GM23338 (cell line): ENCODE measurements around the gene DCHS1.

Experiments used
- CTCF ChIP-seq, 2 experiments: fragments of 200-600 bp in 1 of 2; sonication (generic) in 1 of 2; conservative IDR thresholded peaks; 2 replicates each; pipeline versions ENCODE4 v1.5.1 to v1.6.1; 2016 to 2017; ENCODE audit warnings: antibody characterized with exemption in 2 of 2, low read depth in 2 of 2, mild to moderate bottlenecking in 2 of 2, moderate library complexity in 1 of 2
- ETS1 ChIP-seq: IDR thresholded peaks from 2 replicates; pipeline ENCODE4 v1.6.1; 2016; ENCODE audit warnings: antibody characterized with exemption
- EZH2 ChIP-seq: fragments of 200-600 bp; sonication (generic); IDR thresholded peaks from one replicate; pipeline ENCODE4 v1.8.0; 2017; ENCODE audit warnings: antibody characterized with exemption, mild to moderate bottlenecking, low read depth; ENCODE audit not compliant: unreplicated experiment
- EZH2phosphoT487 ChIP-seq: fragments of 200-600 bp; sonication (generic); IDR thresholded peaks from one replicate; pipeline ENCODE4 v1.8.1; 2018; ENCODE audit warnings: antibody characterized with exemption; ENCODE audit not compliant: unreplicated experiment
- JUNB ChIP-seq: IDR thresholded peaks from one replicate; pipeline ENCODE4 v1.6.1; 2016; ENCODE audit warnings: antibody characterized with exemption; ENCODE audit not compliant: unreplicated experiment
- POLR2AphosphoS5 ChIP-seq: IDR thresholded peaks from 2 replicates; pipeline ENCODE4 v1.6.1; 2016; ENCODE audit warnings: antibody characterized with exemption, low read depth
- REST ChIP-seq: IDR thresholded peaks from one replicate; pipeline ENCODE4 v1.6.1; 2018; ENCODE audit warnings: antibody characterized with exemption; ENCODE audit not compliant: unreplicated experiment
- STAT1 ChIP-seq: IDR thresholded peaks from one replicate; pipeline ENCODE4 v1.6.1; 2016; ENCODE audit warnings: antibody characterized with exemption; ENCODE audit not compliant: unreplicated experiment
- ZNF331 ChIP-seq: fragments of 250-450 bp; sonication (Bioruptor Pico); IDR thresholded peaks from 2 replicates; pipeline ENCODE4 v1.5.0; 2020; ENCODE audit warnings: low read depth, mild to moderate bottlenecking, moderate library complexity

GRCh38 chr11:6682591-6682935 is 27.0 kb upstream of the DCHS1 start:
- TF ChIP-seq POLR2AphosphoS5 (no peak), ETS1 (no peak), CTCF (conservative IDR thresholded peaks at IDR 0.05; ENCODE audit: low read depth in 2 of 2) (no peak), EZH2 (no peak), ZNF331 (CRISPR knock-in tag) (no peak), EZH2phosphoT487 (no peak), REST (no peak), STAT1 (no peak), JUNB (no peak)
